AG04449 (cell line): ENCODE results near the gene IDI2.

ENCODE experiments used
- CTCF ChIA-PET: fragments of 350-600 bp; formaldehyde crosslinking; extraction: SDS; loops from one replicate; lab custom pipeline; 2021; ENCODE audit warnings: antibody characterized with exemption; lab: Yijun Ruan, JAX
- POLR2A ChIA-PET: fragments of 400-600, 350-600 bp; formaldehyde crosslinking; extraction: SDS; loops from one replicate; lab custom pipeline; 2020; ENCODE audit warnings: antibody characterized with exemption, inconsistent platforms; lab: Yijun Ruan, JAX
- DNase-seq: peaks from one replicate; pipeline ENCODE4 v3.0.0-alpha.2; 2010; ENCODE audit warnings: low read depth, low spot score
- H3K4me3 ChIP-seq: 2 replicates; pipeline ENCODE4 v1.5.1; 2011; ENCODE audit warnings: low read depth, mild to moderate bottlenecking, control low read depth, low read length
- CTCF ChIP-seq: IDR thresholded peaks from one replicate; pipeline ENCODE4 v1.5.1; 2011; ENCODE audit warnings: mild to moderate bottlenecking, moderate library complexity, low read length, control low read depth, inconsistent platforms; ENCODE audit not compliant: insufficient read depth; ENCODE audit errors: missing control alignments

The IDI2 gene

GRCh38 chr10:1009071-1009494 lies 16.6 kb downstream of the IDI2 start:
- ChIA-PET CTCF (no interaction called here), POLR2A (no interaction called here)
- DNase-seq, result no peak
- H3K4me3 ChIP-seq, result no peak overlapping the region
- no peak for TF ChIP-seq CTCF

DNA sequence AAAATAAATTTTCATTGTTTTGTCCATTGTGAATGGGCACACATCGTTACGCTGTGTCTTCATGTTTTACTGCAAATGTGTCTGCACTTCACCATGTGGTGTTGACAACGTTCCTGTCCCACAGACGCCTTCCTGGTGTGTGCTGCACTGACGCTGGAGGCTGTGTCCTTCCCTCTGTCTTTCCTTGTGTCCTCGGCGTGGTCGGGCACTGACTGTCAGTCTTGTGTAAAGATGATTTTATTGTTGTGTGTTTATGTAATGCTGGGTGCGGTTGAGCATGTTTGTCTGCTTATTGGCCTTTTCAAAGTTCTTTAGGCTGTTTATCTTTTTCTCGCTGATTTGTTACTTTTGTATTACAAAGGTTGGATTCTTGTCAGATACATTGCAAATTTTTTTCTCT lies 18.1 kb downstream of the IDI2 start:
- DNase-seq, result no peak
- H3K4me3 ChIP-seq, result no peak overlapping the region
- ChIA-PET CTCF (no interaction called here), POLR2A (no interaction called here)
- no peak for TF ChIP-seq CTCF

DNA sequence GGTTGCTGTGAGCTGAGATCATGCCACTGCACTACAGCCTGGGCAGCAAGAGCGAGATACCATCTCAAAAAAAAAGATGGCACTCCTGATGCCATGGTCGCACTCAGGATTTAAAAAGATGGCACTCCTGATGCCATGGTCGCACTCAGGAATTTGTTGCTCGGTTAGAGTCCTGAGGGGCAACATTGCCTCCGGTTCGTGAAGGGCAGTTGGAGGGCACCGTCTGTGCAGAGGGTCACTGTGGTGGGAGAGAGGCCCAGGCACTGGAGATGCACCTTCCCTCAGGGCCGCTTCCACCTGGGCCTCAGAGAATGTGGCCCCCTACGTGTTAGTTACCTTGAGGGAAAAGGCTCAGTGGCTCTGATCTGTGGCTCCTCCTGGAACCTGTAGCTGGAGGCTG lies 19.1 kb downstream of the IDI2 start:
- no peak for TF ChIP-seq CTCF
- DNase-seq, result no peak
- POLR2A ChIA-PET, result no interaction called here
- CTCF ChIA-PET, result no interaction called here
- no peak overlapping the region for H3K4me3 ChIP-seq

DNA sequence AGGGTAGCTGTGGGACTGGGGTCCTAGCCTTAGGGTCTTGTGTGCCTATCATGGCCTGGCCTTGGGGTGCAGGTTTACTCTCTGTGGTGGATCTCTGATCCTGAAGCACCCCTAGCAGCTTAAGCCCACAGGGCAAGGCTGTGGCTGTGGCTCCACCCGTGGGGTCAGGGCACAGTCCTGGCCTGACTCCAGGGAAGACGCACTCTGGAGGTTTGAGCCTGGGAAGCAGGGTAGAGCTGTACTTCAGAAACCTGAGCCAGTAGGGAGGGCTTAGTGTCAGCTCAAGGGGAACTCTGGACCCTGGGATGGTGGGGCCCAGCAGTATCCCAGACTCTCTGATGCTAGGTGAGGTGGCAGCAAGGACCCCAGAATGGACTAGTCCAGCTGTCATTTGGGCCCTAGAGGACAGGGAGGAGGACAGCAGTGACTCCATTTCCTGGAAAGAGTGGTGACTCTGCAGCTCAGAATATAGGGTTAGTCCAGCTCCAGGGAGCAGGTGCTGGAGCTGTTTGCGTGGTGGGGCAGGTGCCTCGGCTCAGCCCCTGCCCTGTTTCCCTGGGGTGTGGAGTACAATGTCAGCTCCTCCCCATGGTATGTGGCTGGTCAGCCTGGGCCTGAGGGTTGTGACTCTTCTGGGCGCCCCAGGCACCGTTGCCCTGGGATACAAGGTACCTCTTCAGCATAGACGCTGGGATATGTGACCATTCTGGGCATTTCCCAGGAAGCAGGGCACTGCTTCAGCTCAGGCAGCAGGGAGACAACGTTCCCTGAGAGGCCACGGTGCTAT lies 21.6 kb downstream of the IDI2 start:
- TF ChIP-seq CTCF, result no peak
- no peak overlapping the region for H3K4me3 ChIP-seq
- ChIA-PET CTCF (interaction anchor here (1.9 kb wide), 1 partner anchor 14 kb away, joined by 6 read pairs; no protein-coding TSS in a partner anchor), POLR2A (interaction anchor here (1.2 kb wide), 1 partner anchor 16 kb away, joined by 3 read pairs; no protein-coding TSS in a partner anchor)
- DNase-seq, result no peak

DNA sequence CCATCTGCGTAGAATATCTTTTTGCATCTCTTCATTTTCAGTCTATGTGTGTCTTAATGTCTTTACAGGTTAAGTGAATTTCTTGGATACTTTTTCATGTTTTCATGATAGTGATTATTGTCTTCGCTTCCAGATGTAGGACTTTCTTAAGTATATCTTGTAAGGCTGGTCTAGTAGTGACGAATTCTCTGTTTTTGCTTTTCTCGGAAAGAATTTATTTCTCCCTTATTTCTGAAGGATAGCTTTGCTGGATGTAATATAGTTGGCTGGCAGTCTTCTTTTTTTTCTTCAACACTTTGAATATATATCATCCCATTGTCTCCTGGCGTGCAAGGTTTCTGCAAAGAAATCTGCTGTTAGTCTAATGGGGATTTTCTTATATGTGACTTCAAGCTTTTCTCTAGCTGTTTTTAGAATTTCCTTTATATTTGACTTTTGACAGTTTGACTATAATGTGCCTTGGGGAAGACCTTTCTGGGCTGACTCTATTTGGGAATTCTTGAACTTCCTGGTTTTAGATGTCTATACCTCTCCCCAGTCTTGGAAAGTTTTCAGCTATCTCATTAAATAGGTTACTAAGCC lies 23.1 kb downstream of the IDI2 start:
- ChIA-PET CTCF (no interaction called here), POLR2A (no interaction called here)
- H3K4me3 ChIP-seq, result no peak overlapping the region
- TF ChIP-seq CTCF, result no peak
- no peak for DNase-seq

DNA sequence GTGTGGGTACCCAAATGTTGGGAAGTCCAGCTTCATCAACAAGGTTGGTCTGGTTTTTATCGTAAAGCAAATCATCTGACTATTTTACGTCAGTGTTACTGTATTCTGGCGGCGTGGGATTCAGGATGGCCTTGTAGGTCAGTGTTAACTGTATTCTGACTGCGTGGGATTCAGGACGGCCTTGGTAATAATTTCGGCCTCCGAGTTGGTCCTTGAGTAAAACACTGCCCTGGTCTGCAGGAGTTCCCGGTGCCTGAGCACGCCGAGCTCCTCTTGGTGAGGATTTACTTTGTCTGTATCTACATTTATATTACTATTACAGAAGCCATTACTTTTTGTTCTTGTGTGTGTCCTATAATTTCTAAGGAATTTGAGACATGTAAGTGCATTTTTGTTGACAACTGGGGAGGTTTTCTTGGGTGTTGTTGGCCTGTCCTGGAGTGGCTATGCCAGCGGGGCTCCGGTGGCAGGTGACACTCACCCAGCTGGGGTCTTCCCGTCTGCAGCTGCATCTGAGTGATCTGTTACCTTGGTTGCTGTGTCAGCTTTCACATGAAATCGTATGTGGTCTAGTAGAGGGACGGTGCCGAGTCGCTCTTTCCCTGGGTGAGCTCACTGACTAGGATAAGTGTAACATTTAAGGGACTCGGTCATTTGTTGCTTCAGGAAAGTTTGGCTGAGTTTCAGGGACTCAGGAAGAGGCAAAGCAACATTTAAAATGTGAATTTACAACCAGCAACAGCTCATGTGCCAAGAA lies 28.2 kb downstream of the IDI2 start:
- no peak for TF ChIP-seq CTCF
- ChIA-PET POLR2A (no interaction called here), CTCF (no interaction called here)
- no peak for DNase-seq
- no peak overlapping the region for H3K4me3 ChIP-seq
